ENCODE measurements around the gene PDE11A.

Gene PDE11A

GRCh38 chr2:178111743-178112142 lies 39.2 kb upstream of the PDE11A start:
- Histone ChIP-seq H3K4me1 (ENCODE audit: insufficient read depth, low read length) (peaks cover 25% of the 10 kb centered on the region), H2AFZ (ENCODE audit: low read depth, low read length) (peak overlapping the region; percentile 99), H3K36me3 (ENCODE audit: insufficient read depth, low read length) (peaks cover 5% of the 10 kb centered on the region; the same call in 1 of the 2 replicates), H3K9me3 (ENCODE audit: insufficient read depth, low read length, severe bottlenecking) (no peaks in the 10 kb centered on the region), H3K4me3 (ENCODE audit: low read depth in 1 of 2, low read length in 2 of 2) (peak overlapping the region in 1 of 2 experiments; percentile 98; a peak in 3 of 4 replicates), H3K27ac (ENCODE audit: low read length) (peak overlapping the region; percentile 84), H3K4me2 (ENCODE audit: insufficient read depth, low read length) (peak overlapping the region; percentile 83), H3K79me2 (ENCODE audit: insufficient read depth, low read length) (peaks cover 15% of the 10 kb centered on the region), H4K20me1 (ENCODE audit: insufficient read depth, low read length) (no peaks in the 10 kb centered on the region), H3K27me3 (ENCODE audit: insufficient read depth, low read length, poor library complexity) (no peaks in the 10 kb centered on the region), H3K9ac (ENCODE audit: low read depth, low read length) (peak overlapping the region; percentile 88)
- DNase-seq (no peak), ATAC-seq (ENCODE audit: insufficient read depth, low read depth) (no peak; the same call in 2 of the 3 replicates)
- TF ChIP-seq EZH2 (IDR thresholded peaks at IDR 0.05; ENCODE audit: borderline replicate concordance, low read depth, low read length, severe bottlenecking) (no peak), CTCF (IDR thresholded peaks at IDR 0.05; ENCODE audit: borderline replicate concordance, extremely low read depth, low read length, poor library complexity, severe bottlenecking) (no peak)

- Histone ChIP-seq H2AFZ (ENCODE audit: low read depth, low read length) (peak overlapping the region; percentile 24; the same call in 1 of the 2 replicates), H3K27me3 (ENCODE audit: insufficient read depth, low read length, poor library complexity) (no peaks in the 10 kb centered on the region), H3K79me2 (ENCODE audit: insufficient read depth, low read length) (peaks cover 15% of the 10 kb centered on the region), H3K4me1 (ENCODE audit: insufficient read depth, low read length) (peaks cover 25% of the 10 kb centered on the region), H3K9me3 (ENCODE audit: insufficient read depth, low read length, severe bottlenecking) (no peaks in the 10 kb centered on the region), H4K20me1 (ENCODE audit: insufficient read depth, low read length) (no peaks in the 10 kb centered on the region), H3K36me3 (ENCODE audit: insufficient read depth, low read length) (peaks cover 5% of the 10 kb centered on the region; the same call in 1 of the 2 replicates), H3K4me2 (ENCODE audit: insufficient read depth, low read length) (no peak overlapping the region), H3K27ac (ENCODE audit: low read length) (no peak overlapping the region), H3K4me3 (ENCODE audit: low read depth in 1 of 2, low read length in 2 of 2) (no peak overlapping the region), H3K9ac (ENCODE audit: low read depth, low read length) (no peak overlapping the region)
- ATAC-seq (ENCODE audit: insufficient read depth, low read depth) (no peak), DNase-seq (no peak)
- TF ChIP-seq CTCF (IDR thresholded peaks at IDR 0.05; ENCODE audit: borderline replicate concordance, extremely low read depth, low read length, poor library complexity, severe bottlenecking) (no peak), EZH2 (IDR thresholded peaks at IDR 0.05; ENCODE audit: borderline replicate concordance, low read depth, low read length, severe bottlenecking) (no peak)
Observed at GRCh38 chr2:178110681-178111080, 38.1 kb upstream of the PDE11A start.

DNA sequence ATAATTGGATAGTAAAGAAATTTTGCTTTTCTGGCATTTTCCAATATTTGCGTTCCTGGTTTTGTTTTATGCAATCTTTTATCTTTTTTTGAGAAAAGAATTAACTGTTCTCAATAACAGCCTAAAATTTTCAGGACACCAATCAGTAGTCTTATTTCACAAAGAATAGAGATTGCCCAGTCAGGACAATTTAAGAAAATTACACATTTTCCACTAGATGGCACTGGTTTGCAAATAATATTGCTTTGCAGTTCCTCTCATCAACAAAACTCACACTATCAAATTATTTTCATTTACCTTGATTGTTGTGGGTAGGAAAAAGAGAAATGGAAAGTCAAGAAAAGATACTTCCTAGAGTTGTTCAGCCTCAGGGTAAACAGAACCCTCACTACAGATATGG lies 37.2 kb upstream of the PDE11A start:
- no peaks in the 10 kb centered on the region for H3K9me3 ChIP-seq (ENCODE audit: insufficient read depth, low read length, severe bottlenecking)
- no peak for DNase-seq

More for the DNA sequence above, 37.2 kb upstream of the PDE11A start:
- Histone ChIP-seq H3K27me3 (ENCODE audit: insufficient read depth, low read length, poor library complexity) (no peaks in the 10 kb centered on the region), H3K4me1 (ENCODE audit: insufficient read depth, low read length) (peaks cover 25% of the 10 kb centered on the region), H3K9ac (ENCODE audit: low read depth, low read length) (no peak overlapping the region), H3K4me3 (ENCODE audit: low read depth in 1 of 2, low read length in 2 of 2) (no peak overlapping the region), H3K4me2 (ENCODE audit: insufficient read depth, low read length) (no peak overlapping the region), H2AFZ (ENCODE audit: low read depth, low read length) (no peak overlapping the region), H3K36me3 (ENCODE audit: insufficient read depth, low read length) (peaks cover 5% of the 10 kb centered on the region; the same call in 1 of the 2 replicates), H3K27ac (ENCODE audit: low read length) (no peak overlapping the region), H3K79me2 (ENCODE audit: insufficient read depth, low read length) (peaks cover 15% of the 10 kb centered on the region), H4K20me1 (ENCODE audit: insufficient read depth, low read length) (no peaks in the 10 kb centered on the region)
- ATAC-seq (ENCODE audit: insufficient read depth, low read depth), result peak; percentile 20; the same call in 1 of the 3 replicates
- peak; percentile 75 for TF ChIP-seq CTCF (IDR thresholded peaks at IDR 0.05; ENCODE audit: borderline replicate concordance, extremely low read depth, low read length, poor library complexity, severe bottlenecking)
- no peak for TF ChIP-seq EZH2 (IDR thresholded peaks at IDR 0.05; ENCODE audit: borderline replicate concordance, low read depth, low read length, severe bottlenecking)

All from DND-41 (cell line).